ENCODE data around the gene AGMAT.
"Not testable (repeated sequence)": the region's sequence is repeated elsewhere in the genome, so short reads cannot be mapped to it uniquely, and the experiment has no call there.

Gene AGMAT

GRCh38 chr1:15610167-15610566 lies 25.3 kb upstream of the AGMAT start:
- no peak for DNase-seq

- no peak for DNase-seq
Observed at GRCh38 chr1:15609631-15610030, 24.8 kb upstream of the AGMAT start.

GRCh38 chr1:15605398-15606383 lies 20.8 kb upstream of the AGMAT start:
- DNase-seq = no peak

DNA sequence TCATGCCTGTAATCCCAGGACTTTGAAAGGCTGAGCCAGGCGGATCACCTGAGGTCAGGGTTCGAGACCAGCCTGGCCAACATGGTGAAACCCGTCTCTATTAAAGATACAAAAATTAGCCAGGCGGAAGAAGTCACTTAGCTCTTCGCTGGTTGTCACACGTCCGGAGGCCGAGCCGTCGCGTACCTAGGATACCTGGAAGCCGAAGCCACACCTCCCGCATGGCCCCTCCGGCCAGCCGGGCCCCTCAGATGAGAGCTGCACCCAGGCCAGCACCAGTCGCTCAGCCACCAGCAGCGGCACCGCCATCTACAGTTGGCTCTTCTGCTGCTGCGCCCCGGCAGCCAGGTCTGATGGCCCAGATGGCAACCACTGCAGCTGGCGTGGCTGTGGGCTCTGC lies 19.5 kb upstream of the AGMAT start:
- DNase-seq = not testable (repeated sequence)

GRCh38 chr1:15603966-15604282 lies 19.1 kb upstream of the AGMAT start:
- not testable (repeated sequence) for DNase-seq

GRCh38 chr1:15603050-15603965 lies 18.5 kb upstream of the AGMAT start:
- DNase-seq = peak; percentile 99

- DNase-seq = no peak
Observed at GRCh38 chr1:15598436-15598835, 13.6 kb upstream of the AGMAT start.

GRCh38 chr1:15595809-15596617 lies 11.2 kb upstream of the AGMAT start:
- no peak for DNase-seq

- DNase-seq = no peak
Observed at GRCh38 chr1:15592285-15592684, 7.4 kb upstream of the AGMAT start.

DNA sequence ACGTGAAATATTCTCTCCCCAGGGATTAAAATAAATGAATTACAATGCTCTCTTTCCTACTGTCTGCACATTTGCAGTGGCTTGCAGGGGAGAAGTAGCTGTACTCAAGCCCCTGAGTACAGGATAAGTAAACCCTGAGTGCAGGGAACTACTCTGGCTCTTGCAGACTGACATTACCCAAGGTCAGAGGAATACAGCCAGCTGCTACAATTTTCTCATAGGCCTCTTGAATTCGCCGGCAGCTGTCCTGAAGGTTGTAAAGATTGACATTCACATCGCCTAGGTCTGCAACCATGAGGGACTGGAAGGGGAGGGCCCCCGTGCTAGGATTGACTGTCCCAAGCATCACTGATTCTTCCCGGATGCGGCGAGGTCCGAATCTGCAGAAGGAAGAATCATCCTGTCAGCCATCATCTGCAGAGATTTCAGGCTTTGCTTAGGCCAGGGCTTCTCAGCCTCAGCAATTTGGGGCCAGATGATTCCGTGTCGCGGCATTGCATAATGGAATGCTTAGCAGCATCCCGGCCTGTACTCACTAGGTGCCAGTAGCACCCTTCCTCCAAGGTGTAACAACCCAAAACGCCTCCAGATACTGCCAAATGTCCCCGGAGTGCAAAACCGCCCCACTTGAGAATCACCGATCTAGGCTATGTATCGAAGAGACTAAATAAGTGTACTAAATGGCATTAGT lies 1.7 kb downstream of the AGMAT start:
- DNase-seq = no peak

DNA sequence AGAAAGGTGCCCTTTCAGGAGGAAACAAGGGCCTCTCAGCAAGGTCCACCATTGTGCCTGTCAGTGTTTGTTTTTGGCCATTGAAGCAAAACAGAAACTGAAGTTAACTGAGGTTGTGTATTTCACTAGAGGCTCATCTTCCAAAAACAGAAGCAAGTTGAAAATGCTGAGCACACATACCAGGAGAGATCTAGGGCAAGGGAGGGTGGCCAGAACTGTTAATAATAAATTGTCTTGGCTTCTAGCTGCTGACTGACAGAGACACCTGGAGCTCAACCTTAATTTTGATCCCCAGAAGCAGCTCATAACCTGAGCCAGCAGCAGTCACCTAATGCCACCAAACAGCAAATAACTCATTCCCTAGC lies 5.2 kb downstream of the AGMAT start:
- DNase-seq = peak; percentile 91

DNA sequence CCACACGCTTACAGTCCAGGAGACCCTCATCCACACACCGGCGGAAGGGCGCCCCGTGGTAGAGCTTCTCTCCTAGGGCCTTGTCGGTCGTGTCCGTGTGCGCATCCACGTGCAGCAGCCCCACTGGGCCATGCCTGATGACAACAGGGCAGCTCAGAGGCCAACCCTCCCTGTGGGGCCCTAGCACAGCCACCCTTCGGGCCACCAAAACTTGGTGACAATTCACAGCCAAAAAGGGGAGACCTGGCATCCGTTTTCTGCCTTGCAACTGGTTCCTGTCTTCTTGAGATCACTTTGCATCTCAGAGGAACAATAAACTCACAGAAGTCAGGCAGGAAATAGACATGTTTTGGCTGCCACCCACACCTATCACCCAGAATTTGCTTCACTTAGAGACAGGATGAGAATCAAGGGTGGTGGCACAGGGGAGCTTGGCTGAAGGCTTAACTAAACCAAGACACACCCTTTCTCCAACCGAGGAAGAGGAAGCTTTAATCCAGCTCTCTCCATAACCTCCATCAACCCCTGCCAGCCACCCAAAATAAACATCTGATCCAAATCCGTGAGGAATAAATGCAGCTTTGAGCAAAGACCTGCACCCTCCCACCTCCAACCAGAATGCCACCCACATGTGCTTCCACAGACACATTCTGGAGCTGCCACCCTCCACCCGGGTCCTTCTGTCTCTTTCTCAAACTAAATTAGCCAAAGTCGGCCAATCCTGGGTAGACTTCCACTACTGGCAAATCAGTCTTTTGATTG lies 5.7 kb downstream of the AGMAT start:
- peak; percentile 41 for DNase-seq

GRCh38 chr1:15577691-15578090 lies 7.2 kb downstream of the AGMAT start:
- DNase-seq = no peak

DNA sequence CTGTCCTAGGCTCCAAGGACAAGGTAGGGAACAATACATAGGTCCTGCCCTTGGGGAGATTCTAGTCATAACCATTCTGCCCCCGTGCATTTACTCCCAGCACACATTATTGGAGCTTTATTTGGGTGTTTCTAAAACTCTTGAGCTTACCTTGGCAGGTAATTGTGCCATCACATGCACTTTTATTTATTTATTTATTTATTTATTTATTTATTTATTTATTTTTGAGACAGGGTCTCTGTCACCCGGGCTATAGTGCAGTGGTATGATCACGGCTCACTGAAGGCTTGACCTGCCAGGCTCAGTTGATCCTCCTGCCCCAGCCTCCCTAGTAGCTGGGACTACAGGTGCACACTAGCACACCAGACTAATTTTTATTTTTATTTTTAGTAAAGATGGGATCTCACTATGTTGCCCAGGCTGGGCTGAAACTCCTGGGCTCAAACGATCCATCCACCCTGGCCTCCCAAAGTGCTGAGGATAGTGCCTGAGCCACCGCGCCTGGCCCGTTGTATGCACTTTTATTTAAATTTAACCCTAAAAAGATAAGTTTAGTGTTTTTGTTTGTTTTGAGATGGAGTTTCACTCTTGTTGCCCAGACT lies 9.2 kb downstream of the AGMAT start:
- DNase-seq = no peak

DNA sequence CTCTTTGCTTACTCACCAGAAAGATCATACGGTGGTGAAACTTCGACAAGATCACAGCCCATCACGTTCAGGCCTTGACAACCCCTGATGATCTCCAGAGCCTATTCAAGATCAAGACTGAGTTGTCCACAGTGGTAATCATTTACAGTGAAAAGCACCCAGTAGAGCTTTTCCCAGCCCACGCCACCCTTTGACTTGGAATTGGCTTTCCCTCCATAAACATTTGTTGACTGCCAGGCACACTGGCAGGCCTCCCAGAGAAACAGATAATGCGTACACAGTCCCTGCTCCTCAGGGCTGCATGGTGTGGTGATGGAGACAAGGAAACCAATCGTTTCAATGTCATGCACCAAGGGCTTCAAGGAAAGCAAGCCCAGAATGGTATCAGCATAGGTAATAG lies 10.1 kb downstream of the AGMAT start:
- DNase-seq = no peak

DNA sequence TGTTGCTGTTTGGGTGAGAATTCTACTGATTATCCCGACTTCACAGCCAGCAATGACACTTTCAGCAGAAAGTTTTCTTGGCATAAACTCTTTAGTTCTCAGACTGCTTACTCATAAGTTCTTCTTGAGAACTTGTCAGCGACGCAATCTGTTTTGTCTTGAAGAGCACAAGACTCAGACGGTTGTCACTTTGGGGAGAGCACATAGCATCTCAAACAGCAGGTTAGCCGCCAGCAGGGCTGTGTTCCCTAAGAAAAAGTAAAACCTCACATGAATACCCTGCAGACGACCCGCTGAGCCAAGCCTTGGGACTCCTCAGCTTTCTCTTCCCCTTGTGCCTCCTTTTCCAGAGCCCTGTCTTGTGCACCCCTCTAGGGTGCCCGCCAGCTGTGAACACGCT lies 11.4 kb downstream of the AGMAT start:
- no peak for DNase-seq

- no peak for DNase-seq
Observed at GRCh38 chr1:15571266-15571665, 13.6 kb downstream of the AGMAT start.

DNA sequence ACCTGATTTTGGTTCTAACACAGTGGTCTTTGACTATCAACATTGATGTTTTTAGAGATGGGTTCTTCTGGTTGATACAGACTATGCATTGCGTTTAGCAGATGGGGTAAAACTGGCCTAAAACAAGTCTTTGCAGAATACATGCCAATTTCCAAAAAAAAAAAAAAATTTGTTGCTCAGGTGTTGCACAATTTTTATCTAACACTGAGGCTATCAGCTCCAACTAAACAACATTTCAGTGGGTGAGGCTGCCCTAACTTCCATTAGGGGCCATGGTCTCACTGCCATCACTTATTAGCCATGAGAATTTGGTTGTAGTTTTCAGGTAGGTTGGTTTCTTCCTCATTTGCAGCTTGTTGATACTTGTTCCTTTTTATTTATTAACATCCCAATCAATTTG lies 14.0 kb downstream of the AGMAT start:
- no peak for DNase-seq

GRCh38 chr1:15568387-15569073 lies 16.3 kb downstream of the AGMAT start:
- no peak for DNase-seq

- no peak for DNase-seq
Observed at GRCh38 chr1:15559189-15559810, 25.6 kb downstream of the AGMAT start.

Data from RPMI8226 (cell line).